Amygdala (tissue), 56 donors: ENCODE data around the gene PEX14.
A peak's percentile ranks its signal among the peaks of the same experiment; 100 is the strongest.

Experiments used
- DNase-seq, 56 donors: peaks; one replicate each; lab custom pipeline; 2025; lab: John Stamatoyannopoulos, UW

PEX14 gene

DNA sequence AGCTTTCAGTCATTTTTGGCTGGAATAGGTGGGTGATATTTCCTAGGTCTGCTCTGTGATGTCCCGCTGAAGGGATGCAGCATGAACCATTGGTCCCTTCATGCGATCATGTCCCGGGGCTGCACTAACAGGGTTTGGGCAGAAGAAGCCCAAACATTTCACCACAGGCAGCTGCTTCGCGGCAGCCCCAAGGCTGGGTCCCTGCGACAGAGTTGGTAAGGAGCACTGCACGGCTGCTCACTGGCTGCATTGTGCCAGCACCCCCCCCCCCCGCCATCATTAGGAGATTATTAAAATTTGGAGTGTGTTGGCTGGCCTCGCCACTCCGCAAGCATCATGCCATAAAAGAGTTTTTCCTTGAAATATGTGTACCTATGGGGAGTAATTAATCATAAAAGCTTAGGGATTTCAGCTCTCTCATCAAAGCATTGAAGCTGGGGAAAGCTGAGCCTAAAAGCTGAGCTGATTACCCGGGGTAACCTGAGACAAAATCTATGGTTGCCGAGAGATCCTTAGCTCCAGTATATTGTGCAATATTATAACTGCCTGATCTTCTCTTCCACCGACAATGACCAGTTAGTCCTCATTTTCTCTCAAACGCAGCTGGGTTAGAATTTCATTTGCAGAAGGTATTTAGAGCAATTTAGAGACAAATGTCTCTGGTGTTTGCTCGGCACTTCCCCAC, 62.5 kb downstream of the PEX14 start:
- no peak for DNase-seq

DNA sequence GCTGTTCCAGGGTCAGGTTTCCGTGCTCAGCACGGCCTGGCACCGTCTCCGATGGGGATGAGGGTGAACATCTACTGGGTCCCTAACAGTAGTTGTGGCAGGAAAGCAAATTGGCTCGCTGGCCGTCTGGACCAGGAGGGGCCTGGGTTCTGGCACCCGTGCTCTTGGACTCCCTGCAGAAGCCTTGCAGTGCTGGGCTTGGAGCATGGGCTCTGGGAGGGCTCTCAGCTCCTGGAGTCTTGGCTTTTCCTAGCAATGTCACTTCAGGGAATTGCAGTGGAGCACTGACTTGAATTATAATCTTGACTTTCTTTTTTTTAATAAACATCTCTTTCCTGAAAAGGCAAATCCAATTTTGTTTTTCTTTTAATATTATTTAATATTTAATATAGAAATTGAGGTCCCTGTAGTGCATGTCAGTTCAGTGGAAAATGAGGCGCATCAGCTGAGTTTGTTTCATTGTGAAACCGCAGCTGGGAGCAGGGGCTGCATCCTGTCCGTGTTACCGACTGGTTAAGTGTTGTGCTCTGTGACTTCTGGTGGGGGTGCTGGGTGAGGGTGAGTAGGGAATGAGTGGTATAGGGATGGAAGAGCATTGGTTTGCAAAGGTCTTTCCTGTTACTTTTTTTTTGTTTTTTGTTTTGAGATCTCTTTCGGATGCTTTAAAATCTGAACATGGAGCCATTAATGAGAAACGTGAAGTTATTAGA, 64.1 kb downstream of the PEX14 start:
- peak in 18 of 56 donors; percentile 2 to 49 (median 16) for DNase-seq

DNA sequence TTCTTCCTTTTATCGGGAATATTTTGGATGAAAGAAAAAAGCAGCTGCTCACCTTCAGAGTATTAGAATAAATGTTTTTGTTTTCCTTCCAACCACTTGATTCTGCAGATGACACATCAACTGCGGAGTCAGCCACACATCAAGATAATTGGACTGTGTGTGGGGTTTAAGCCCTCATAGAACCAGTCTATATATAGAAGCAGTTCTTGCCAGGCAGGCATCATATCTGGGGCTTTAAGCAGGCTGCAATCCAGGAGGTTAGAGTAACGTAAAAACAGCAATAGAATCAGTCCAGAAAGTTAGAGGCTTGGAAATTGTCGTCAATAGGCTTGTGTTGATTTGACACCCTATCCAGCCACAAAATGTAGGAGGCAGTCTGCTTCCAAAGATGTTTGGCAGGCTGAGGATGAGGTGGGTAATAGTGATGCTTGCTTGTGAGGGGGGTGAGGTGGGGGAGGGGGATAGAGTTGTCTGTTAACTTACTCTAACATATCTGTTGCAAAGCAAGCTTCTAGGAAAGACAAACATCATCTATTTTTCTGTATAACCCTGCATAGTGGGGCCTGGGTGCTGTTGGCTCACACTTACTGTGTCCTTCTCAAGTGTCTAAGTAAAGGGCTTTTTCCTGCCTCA, 64.8 kb downstream of the PEX14 start:
- DNase-seq: peak in 1 of 56 donors; percentile 5

DNA sequence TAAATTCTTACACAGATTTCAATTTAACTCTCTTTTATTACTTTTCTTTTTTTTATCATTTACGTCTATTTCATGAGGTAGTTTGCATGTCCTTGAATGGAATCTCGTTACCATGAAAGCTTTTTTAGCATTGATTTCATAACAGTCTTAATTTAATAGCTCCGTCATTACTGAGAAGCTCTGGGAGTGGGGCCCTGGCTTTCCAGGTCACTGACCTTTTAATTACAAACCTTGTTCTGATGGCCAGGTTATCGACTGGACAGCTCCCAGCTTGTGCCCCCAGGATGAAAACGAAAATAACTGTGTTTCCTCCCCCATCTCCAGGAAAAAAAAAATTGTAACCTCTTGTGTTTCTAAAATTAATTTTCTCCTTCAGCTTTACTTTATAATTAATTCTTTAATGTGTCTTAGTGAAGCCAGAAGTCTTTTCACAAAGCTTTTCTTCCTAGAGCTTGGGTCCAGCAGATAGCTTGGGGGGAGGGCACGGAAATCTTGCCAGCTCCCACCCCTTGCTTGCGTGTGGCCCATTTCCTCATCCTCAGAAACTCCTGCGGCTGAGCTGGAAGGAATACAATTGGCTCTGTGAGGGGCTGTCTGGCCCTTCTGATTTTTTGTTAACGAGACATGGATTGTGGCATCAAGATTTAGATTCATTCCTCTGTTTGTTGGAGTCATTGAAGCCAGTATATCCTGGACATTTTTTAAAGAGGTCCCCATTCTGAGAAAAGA, 65.7 kb downstream of the PEX14 start:
- peak in 3 of 56 donors; percentile 4 to 21 (median 10) for DNase-seq

DNA sequence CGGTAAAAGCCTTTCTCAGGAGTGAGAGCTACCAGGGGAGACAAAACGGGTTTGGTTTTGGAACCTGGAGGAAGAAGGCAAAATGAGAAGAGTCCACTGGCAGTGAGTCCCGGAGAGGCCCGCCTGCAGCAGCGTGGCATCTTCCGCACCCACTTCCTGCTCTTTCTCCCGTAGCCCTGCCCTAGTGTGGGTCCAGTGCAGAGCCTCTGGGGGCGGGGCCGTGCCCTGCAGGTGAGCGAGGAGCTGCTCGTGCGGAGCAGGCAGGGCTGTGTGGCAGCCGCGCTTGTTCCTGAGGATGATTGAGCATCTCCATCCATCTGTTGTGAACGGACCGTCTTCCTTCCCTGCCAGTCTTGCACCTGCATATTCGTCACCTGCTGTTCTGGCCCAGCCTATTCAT, 66.5 kb downstream of the PEX14 start:
- DNase-seq: no peak

DNA sequence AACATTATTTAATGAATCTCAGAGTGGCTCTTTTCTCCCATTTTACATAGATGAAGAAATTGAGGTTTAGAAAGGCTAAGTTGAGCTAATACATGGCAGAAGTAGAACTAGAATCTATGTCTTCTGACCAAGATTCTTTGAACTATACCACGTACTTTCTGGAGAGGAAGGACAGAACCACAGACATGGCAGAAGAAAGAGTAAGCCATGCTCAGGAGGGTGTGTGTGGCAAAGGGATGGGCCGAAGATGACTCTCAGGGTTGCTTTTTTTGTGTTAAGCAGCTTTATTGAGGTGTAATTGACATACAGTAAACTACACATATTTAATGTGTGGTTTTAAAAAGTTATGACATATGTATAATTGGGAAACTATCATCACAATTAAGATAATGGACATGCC, 69.5 kb downstream of the PEX14 start:
- DNase-seq: no peak

DNA sequence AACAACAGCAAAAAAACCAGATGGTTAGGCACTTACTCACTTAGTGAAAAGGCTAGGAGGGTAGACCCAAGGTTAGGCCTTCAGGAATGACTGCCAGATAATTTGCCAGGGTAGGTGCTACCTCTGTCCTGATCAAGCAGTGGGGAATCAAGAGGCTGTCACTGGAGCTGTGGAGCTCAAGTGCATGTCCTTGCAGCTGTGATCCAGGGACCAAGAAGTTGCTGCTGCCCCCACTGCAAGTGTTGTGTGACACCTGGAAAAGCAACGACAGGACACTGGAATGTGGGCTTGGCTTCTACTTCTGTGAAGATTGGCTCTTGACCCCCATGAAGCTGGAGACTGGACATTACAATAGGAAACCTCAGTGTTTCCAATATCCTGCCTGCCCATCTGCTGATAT, 72.1 kb downstream of the PEX14 start:
- DNase-seq: no peak

DNA sequence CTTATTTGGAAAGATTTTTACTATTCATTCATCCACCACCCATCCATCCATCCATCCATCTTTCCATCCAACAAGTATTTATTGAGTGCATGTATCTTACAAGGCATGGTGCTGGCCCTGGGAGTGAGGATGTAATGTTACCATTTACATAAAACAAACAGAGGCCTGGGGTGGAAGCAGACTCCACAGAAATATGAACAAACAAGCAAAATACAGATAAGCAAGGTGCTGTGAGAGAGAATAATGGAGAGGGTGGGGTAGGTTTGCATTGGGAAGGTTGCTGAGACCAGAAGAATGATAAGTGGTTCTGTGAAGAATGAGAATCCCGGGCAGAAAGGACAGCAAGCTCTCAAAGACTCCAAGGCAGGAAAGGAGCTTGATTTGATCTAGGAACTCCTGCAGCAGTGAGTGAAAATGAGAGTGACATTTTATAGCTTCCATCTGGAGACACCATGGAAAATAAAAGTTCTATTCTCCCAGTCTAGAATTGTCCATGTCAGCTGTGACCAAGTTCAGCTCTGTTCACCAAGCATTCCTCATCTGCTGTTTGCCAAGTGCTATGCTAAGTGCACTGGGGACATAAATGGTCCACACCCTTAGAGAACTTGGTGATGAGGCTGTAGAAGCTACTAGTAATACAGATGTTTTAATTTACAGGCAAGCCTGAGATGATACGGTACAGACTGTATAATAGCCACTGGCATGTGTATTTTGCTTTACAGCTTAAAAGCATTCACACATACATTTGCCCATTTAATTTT, 75.3 kb downstream of the PEX14 start:
- DNase-seq: no peak

DNA sequence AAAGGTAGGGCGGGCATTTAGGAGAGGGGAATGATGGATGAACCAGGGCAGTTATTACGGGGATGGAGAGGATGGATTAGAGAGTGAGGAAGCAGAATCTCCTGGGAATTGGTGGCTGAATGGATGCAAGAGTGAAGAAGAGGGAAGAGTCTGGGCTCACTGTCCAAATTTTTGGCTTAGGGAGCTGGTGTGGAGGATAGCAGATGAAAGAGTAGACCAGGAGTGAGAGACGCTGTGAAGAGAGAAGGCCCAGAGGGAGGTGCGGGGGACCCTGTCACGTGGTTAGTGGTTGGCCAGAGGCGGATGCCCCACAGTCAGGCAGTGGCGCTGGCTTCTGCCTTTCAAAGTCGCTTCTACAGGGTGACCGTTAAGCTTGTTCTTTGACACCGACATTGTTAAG, 78.4 kb downstream of the PEX14 start:
- DNase-seq: no peak

DNA sequence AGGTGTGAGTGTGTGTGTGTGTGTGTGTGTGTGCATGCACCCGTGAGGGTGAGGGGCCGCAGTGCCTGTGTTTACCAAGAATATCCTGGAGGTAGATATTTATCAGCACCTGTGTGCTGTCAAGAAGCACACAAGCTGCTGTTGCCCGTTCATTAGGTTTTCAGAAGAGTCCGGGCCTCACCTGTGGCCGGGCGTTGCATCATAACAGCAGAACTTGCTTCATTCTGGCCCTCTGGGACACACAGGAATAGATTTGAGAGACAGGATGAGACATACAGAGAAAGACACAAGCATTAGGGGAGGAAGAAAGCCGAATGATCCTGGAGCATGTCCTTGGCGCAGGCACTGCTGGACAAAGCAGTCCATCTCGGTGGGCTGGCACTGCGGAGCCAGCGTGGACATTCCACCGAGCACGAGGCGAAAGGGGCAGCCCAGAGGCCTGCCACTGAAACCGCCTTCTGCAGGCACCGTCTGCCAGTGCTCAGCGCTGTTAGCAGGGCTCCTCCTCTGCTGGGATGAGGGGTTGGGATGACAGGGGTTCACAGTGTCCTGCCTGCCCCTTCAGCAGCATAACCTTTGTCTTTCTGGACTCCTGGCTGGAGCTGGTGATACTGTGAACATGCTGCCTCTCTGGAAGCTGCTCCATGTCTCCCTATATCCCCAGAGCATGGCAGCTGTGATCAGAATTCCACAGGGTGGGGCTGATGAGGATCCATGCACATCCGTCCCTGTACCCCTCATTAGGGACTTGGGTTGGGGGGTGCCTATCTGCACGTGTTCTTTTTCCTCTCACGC, 81.1 kb downstream of the PEX14 start:
- no peak for DNase-seq

DNA sequence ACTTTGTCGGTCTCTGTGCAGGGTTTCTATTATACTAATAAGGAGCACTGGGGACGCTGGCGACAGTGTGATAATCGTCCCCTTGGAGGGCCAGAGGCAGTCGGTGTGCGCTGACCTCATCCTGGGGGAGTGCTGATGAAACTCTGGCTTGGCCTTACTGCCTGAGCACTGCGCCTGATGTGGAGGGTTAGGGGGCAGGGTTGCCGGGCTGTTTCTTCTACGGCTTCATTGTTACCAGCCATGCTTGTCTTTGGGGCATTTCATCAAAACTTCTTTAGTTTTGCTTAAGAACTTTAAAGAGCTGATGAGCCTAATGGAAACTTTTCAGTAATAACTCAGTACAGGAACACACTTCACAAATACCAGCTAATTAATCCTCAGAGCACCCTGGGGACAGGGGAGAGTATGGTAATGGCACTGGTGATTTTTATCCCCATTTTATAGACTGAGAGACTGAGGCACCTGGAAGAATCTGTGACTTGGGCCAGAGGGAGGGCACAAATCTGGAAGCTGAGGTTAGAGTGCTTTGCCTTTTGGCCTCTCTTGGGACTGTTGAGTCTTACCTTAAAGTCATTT, 81.8 kb downstream of the PEX14 start:
- no peak for DNase-seq

DNA sequence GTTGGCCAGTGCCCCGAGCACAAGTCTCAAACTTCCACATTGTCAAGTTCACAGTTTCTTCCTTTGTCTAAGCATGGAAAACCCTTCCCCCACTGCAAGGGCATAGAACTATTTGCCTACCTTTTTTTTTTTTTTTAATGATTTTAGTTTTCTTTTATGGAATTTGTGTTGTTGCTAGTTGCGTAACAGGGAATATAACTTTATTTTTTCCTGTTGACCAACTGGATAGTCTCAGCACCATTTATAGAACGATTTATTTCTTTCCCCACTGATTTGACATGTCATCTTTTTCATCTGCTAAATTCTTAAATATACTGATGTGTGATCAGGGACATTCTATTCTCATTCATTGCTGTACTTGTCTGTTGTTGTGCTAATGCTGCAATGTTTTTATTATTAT, 83.0 kb downstream of the PEX14 start:
- DNase-seq: no peak

DNA sequence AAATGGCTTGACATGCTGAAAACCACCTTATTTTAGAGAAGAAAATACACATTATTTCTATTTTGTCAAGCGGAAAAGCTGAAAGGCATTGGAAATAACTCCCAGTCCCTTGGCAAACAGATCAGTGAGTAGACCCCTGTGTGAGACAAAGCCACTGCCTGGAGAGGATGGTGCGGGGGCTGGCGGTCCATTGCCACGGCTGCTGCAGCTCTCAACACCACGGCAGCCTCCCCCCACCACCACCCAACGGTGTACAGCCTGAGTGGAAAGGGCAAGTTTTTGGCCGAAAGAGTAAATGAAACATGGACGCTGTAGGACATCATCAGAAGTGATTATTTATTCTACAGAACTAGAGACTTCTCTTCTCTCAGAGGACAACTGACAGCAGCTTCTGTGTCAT, 84.6 kb downstream of the PEX14 start:
- no peak for DNase-seq

DNA sequence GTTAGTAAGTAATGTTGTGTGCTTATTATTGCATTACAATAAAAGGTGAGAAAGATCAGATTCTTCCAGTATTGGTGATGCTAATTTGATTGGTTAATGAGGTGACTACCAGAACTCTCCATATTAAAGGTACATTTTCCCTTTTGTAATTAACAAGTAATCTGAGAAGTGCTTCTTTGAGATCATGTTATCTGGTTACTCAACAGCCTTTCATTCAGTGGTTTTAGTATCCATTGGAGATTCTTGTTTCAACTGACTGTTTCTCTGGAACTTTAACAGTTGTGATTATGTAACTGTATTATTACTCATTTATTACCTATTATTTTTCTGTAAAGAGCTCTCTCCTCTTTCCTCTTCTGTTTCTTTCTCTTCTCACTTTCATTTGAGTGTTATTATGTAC, 86.7 kb downstream of the PEX14 start:
- DNase-seq: no peak

DNA sequence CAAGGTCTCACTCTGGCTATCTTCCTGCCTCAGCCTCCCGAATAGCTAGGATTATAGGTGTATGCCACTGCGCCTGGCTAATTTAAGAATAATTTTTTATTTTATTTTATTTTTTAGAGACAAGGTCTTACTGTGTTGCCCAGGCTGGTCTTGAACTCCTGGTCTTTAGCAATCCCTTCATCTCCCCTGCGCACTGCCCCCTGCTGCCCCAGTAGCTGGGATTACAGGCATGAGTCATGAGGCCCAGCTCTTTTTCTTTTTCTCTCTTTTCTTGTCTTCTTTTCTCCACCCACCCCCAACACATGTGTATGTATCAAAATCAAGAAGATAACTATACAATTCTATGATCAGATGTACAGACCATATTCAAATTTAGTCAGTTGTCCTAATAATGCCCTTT, 87.2 kb downstream of the PEX14 start:
- DNase-seq: no peak

DNA sequence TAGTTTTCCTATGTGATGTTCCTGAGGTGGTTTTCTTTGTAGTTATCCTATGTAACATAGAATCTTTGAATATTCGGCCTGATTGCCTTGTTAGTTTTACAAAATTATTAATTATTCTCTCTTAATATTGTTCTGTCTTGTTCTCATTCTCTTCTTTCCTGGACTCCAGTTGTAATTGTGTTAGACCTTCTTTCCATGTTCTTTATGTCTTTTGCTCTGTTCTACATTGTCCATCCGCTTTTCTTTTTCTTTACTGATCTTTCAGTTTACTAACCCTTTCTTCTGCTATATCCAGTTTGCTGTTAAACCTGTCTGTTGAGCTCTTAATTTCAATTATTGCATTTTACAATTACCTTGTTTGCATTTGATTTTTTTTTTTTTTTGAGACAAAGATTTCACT, 89.3 kb downstream of the PEX14 start:
- no peak for DNase-seq

DNA sequence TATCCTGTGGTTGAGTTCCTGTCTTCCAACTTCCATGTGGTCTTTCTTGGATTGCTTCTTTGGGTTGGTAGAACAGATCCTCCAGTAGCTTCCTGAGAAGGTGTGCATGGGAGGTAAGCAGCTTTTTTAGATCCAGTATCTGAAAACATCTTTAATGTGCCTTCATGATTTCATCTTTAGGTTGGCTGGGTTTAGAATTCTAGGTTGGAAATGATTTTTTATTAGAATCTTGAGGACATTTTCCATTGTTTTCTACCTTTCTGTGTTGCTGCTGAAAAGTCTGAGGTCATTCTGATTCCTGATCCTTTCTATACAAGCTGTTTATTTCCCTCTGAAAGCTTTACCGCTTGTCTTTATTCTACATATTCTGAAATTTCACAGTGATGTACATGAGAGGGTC, 94.8 kb downstream of the PEX14 start:
- no peak for DNase-seq

DNA sequence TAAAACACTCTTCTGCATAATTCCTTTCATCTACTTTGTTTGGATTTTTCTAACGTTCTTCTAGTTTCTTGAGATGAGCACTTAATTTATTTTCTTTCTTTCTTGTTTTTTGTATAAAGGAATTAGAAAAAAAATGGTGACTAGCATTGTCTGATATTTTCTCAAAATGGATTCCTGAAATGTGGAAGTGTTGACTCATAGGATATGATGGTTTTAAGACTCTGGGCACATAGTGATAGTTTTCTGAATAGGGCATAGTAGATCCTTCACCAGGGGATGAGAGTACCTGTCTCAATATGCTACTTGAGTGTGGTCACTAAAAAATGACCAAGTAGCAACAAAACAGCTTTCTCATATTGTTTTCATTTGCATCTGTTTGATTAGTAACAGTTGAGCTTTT, 100.9 kb downstream of the PEX14 start:
- DNase-seq: no peak

DNA sequence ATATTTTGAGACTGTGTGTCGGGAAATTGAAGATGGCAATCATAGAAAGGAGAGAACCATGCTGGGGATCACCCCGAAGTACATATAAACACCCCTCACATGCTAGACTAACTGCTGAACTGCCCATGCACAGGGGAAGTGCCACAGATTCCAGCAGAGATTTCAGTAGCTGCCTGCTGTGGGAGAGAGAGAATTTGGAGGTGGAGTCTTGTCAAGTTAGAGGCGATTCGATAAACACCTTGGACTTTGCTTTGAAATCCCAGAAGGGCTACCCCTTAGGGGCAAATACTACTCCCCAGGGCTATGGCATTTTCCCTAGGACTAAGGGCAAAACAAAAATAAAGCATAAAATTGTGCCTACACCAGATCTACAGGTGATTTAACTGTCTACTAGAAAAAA, 103.3 kb downstream of the PEX14 start:
- no peak for DNase-seq
